Calu3 (cell line): Measurements from ENCODE around the gene CACNA1D. TPM values are rescaled to one million over a fixed set of nuclear protein-coding genes. Genes with fewer than 3 reads are reported as not detected.

Experiments
- BruUV-seq: library from RNA; stranded (reverse); fragments of 400-500 nt; replicated peaks from 2 replicates; lab custom pipeline; 2021; lab: Mats Ljungman, UMichigan
- CTCF ChIA-PET: fragments of 300-600 bp; sonication (Branson Sonifier 250); formaldehyde crosslinking; loops from one replicate; lab custom pipeline; 2022; ENCODE audit warnings: antibody characterized with exemption; lab: Charles Lee
- DNase-seq: peaks from one replicate; pipeline ENCODE4 v3.0.0; 2022
- H3K27ac Mint-ChIP-seq: one replicate; pipeline ENCODE4 v1.8.0; 2022; ENCODE audit warnings: mixed read lengths; ENCODE audit not compliant: unreplicated experiment
- H3K27me3 Mint-ChIP-seq: one replicate; pipeline ENCODE4 v1.8.0; 2022; ENCODE audit warnings: mixed read lengths; ENCODE audit not compliant: unreplicated experiment
- H3K36me3 Mint-ChIP-seq: one replicate; pipeline ENCODE4 v1.8.0; 2022; ENCODE audit warnings: mild to moderate bottlenecking, moderate library complexity, mixed read lengths; ENCODE audit not compliant: insufficient read depth, unreplicated experiment
- H3K4me1 Mint-ChIP-seq: one replicate; pipeline ENCODE4 v1.8.0; 2022; ENCODE audit warnings: mild to moderate bottlenecking, low read depth, mixed read lengths; ENCODE audit not compliant: unreplicated experiment
- H3K4me3 Mint-ChIP-seq: one replicate; pipeline ENCODE4 v1.8.0; 2022; ENCODE audit warnings: mild to moderate bottlenecking, low read depth, moderate library complexity, mixed read lengths; ENCODE audit not compliant: unreplicated experiment
- H3K9me3 Mint-ChIP-seq: one replicate; pipeline ENCODE4 v1.8.0; 2022; ENCODE audit warnings: low read depth, mixed read lengths; ENCODE audit not compliant: unreplicated experiment
- CTCF ChIP-seq: fragments of 200-600 bp; IDR thresholded peaks from one replicate; pipeline ENCODE4 v1.8.0; 2022; ENCODE audit warnings: antibody characterized with exemption; ENCODE audit not compliant: unreplicated experiment
- intact Hi-C: fragments of 100-400 bp; cut with micrococcal nuclease; formaldehyde crosslinking; loops from one replicate; pipeline ENCODE4 v1.10.0; 2022; ENCODE audit not compliant: unreplicated experiment
- total RNA-seq: library from RNA; stranded (reverse); gene quantifications from 2 replicates; pipeline ENCODE4 v1.2.3, GENCODE V29; 2022

Gene CACNA1D
- total RNA-seq, 1 experiment from 2014 or later, result 48.3 TPM

GRCh38 chr3:53713626-53714025, 219.2 kb downstream of the CACNA1D start:
- Mint-ChIP-seq H3K27me3 (no peaks in the 10 kb centered on the region), H3K27ac (no peak overlapping the region), H3K9me3 (no peaks in the 10 kb centered on the region), H3K4me3 (no peak overlapping the region), H3K36me3 (no peaks in the 10 kb centered on the region), H3K4me1 (no peaks in the 10 kb centered on the region)
- TF ChIP-seq CTCF, result no peak
- DNase-seq, result no peak
- CTCF ChIA-PET, result no interaction called here
- intact Hi-C loops, result loop anchor here (5.0 kb wide), 1 partner anchor 81 kb away; no protein-coding TSS in a partner anchor
- BruUV-seq, result no TSS peak

- Mint-ChIP-seq H3K27ac (no peak overlapping the region), H3K27me3 (no peaks in the 10 kb centered on the region), H3K9me3 (no peaks in the 10 kb centered on the region), H3K4me3 (no peak overlapping the region), H3K4me1 (no peaks in the 10 kb centered on the region), H3K36me3 (no peaks in the 10 kb centered on the region)
- CTCF ChIA-PET, result no interaction called here
- TF ChIP-seq CTCF, result no peak
- no peak for DNase-seq
- intact Hi-C loops, result no loop called here
- no TSS peak for BruUV-seq
Measured at GRCh38 chr3:53715815-53716483, 221.5 kb downstream of the CACNA1D start.

GRCh38 chr3:53716998-53717397, 222.6 kb downstream of the CACNA1D start:
- no peaks in the 10 kb centered on the region for H3K9me3 Mint-ChIP-seq
- intact Hi-C loops, result no loop called here
- H3K27ac Mint-ChIP-seq, result no peak overlapping the region
- no peaks in the 10 kb centered on the region for H3K4me1 Mint-ChIP-seq
- H3K27me3 Mint-ChIP-seq, result no peaks in the 10 kb centered on the region
- BruUV-seq, result no TSS peak
- H3K4me3 Mint-ChIP-seq, result no peak overlapping the region
- CTCF ChIA-PET, result no interaction called here
- no peak for DNase-seq
- TF ChIP-seq CTCF, result no peak
- no peaks in the 10 kb centered on the region for H3K36me3 Mint-ChIP-seq

GRCh38 chr3:53718462-53718861, 224.1 kb downstream of the CACNA1D start:
- BruUV-seq, result no TSS peak
- CTCF ChIA-PET, result no interaction called here
- no peak overlapping the region for H3K4me3 Mint-ChIP-seq
- no peaks in the 10 kb centered on the region for H3K4me1 Mint-ChIP-seq
- DNase-seq, result no peak
- H3K36me3 Mint-ChIP-seq, result no peaks in the 10 kb centered on the region
- no peaks in the 10 kb centered on the region for H3K9me3 Mint-ChIP-seq
- intact Hi-C loops, result no loop called here
- no peaks in the 10 kb centered on the region for H3K27me3 Mint-ChIP-seq
- TF ChIP-seq CTCF, result no peak
- no peak overlapping the region for H3K27ac Mint-ChIP-seq
